GM21423 (cell line): ENCODE data around the gene WNT6.

Experiments
- ATAC-seq: cut with Tn5 transposase; IDR thresholded peaks from one replicate; pipeline ENCODE4 v1.9.1; 2021; ENCODE audit warnings: mild to moderate bottlenecking, moderate library complexity; ENCODE audit not compliant: unreplicated experiment

Gene WNT6

DNA sequence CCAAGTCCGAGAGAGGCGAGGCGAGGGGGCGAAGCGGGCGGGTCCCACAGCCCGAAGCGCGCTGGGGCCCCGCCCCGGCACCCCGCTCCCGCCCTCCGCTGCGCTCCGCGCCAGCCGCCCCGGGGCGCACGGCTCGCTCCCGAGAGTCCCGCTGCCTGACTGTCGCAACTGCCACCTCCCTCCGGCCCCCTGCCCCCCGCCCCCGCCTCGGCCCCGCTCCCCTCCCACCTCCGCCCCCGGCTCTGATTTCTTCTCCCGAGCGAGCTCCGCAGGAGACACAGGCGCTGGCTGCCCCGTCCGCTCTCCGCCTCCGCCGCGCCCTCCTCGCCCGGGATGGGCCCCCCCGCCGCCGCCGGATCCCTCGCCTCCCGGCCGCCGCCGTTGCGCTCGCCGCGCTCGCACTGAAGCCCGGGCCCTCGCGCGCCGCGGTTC is at the start of gene WNT6:
Gene WNT6, plus strand, starts transcription at position 250 of the 432 bp plus-strand sequence. CDS start 233 bp downstream, outside the sequence.
- ATAC-seq: no peak

DNA sequence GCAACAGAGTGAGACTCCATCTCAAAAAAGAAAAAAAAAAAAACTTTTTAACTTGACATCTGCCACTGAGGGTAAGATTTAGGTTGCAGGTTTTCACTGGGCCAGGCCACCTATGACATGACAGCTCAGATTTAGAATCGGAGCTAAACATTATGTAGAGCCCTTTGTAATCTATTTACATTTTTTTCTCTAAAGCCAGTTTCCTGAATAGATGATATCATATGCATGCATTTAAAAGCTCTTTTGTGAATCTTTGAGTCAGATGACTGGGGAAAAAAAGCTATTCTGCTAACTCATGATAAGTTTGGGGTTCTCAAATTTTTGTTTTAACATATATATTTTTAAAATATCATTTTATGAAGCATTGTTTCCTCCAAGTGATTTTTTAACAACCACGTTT is 49.3 kb upstream of the WNT6 start:
- ATAC-seq: no peak

DNA sequence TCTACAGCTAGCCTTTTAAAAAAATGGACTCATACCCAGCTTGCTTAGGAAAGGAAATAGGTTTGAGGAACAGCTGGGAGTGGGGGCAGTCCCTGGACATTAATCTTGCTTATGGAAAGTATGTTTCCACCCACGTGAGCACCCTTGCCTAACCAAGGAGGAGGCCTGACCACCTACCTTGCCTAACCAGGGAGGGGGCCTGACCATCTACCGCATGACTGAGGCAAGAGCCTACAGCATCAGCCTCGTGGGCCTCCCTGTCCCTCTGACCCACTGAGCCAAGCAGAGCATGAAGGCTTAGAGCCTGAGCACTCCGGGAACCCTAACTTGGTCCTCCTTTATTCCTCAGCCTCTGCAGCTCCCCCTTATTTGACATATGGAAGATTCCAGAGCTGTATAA is 48.2 kb upstream of the WNT6 start:
- ATAC-seq: no peak

DNA sequence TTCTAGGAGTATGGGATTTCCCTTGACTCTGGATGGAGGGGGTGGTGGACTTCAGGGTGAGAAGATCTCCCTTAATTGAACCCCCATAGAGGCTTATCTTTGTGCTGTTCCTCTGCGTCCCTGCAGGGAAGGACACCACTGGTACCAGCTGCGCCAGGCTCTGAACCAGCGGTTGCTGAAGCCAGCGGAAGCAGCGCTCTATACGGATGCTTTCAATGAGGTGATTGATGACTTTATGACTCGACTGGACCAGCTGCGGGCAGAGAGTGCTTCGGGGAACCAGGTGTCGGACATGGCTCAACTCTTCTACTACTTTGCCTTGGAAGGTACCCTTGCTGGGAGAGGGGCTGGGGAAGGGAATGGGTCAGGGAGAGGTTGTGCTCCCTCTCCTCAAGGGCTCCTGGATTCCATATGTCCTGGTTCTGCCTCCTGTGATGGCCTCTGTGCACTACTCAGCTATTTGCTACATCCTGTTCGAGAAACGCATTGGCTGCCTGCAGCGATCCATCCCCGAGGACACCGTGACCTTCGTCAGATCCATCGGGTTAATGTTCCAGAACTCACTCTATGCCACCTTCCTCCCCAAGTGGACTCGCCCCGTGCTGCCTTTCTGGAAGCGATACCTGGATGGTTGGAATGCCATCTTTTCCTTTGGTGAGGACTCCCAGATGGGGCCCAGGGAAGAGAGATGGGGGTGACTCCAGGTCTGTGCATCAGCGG is 47.3 kb upstream of the WNT6 start:
- no peak for ATAC-seq

DNA sequence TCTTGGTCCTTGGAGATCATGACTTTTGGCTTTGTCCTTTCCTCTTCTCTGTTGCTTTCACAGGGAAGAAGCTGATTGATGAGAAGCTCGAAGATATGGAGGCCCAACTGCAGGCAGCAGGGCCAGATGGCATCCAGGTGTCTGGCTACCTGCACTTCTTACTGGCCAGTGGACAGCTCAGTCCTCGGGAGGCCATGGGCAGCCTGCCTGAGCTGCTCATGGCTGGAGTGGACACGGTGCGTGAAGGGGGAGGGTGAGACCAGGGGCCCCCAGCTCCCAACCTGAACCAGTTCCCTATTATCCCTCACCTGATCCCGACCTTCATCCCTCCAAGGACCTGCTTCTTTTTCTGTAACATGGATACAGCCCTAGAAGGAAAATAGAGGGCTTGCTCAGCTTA is 46.7 kb upstream of the WNT6 start:
- no peak for ATAC-seq

DNA sequence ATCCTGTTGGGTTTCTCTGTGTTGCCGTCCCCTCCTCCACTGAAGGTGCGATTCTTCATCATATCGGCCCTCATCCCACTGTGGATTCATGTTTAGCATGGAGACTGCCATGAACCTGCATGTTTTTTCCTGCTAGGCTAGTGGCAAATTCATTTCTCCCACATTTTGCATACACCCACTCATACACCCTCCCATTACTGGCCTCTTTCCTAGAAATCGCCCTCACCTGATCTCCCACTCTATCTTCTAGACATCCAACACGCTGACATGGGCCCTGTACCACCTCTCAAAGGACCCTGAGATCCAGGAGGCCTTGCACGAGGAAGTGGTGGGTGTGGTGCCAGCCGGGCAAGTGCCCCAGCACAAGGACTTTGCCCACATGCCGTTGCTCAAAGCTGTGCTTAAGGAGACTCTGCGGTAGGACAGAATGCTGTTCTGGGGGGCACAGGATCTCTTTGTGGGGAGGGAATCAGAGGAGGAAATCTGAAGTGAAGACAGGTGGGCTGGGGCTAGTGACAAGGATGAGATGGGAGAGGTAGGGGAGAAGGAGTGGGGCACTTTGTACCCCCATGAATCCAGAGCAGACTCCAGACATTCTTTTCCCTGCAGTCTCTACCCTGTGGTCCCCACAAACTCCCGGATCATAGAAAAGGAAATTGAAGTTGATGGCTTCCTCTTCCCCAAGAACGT is 45.7 kb upstream of the WNT6 start:
- no peak for ATAC-seq

DNA sequence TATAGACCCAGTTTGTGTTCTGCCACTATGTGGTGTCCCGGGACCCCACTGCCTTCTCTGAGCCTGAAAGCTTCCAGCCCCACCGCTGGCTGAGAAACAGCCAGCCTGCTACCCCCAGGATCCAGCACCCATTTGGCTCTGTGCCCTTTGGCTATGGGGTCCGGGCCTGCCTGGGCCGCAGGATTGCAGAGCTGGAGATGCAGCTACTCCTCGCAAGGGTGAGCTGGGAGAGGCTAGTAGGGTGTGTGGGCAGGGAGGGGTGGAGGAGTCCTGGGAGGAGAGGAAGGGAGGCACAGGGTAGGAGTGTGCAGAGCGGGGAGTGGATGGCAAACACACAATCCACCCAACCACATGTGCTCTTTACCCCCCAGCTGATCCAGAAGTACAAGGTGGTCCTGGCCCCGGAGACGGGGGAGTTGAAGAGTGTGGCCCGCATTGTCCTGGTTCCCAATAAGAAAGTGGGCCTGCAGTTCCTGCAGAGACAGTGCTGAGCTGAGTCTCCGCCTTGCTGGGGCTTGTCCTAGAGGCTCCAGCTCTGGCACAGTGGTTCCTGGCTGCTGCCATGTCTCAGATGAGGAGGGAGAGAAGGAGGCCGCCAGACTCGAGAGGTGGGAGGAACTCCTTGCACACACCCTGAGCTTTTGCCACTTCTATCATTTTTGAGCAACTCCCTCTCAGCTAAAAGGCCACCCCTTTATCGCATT is 44.9 kb upstream of the WNT6 start:
- ATAC-seq: no peak

DNA sequence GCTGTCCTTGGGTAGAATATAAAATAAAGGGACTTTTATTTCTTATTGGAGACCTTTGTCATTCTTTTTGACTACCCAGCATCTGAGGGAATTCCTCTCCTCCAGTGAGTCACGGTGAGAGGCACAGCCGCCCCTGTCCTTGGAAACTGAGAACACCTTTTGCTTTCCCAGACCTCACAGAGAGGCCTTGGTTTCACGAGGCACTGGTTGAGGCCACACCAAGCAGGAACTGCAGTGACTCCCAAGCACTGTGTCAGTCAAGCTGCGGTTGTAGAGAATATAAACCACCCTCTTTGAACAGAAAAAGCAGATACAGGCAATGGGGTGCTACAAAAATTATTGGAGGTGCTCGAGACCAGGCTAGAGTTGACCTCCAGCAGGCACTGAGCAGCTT is 44.4 kb upstream of the WNT6 start:
- no peak for ATAC-seq

DNA sequence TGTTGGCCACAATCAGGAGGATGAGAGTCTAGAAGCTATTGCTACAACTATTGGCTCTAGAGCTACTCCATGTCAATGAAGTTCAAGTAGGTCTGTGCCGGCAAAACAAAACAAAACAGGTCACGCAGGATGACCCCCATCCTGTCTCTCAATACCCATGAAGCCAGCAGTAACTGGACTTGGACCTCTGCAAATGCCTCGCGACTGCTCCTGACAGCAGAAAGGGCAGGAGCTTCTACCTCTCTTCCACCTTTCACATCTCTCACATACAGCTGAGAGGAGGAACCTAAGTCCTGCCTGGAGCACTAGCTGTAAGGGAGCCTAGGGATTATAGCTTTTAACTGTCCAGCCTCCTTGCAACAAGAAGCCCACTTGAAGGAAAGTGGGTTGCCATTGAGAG is 44.0 kb upstream of the WNT6 start:
- ATAC-seq: no peak

DNA sequence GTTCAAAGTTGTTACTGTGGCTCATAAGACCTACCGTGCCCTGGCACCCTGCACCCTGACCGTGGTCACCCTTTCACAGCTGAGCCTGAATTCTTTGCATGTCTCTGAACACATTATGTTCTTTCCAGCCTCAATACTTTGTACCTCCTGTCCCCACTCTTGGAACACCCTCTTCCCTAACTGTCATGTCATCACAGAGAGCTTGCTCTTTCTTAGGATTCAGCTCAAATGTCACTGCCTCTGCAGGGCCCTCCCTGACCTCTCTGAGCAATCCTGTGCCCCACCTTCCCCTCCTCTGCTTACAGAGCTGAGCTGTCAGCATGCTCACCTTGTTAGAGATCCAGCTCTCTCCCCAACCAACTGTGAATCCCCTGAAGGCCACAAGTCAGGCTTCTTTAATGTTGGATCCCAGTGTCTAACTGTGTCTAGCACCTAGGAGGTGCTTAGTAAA is 43.0 kb upstream of the WNT6 start:
- no peak for ATAC-seq

DNA sequence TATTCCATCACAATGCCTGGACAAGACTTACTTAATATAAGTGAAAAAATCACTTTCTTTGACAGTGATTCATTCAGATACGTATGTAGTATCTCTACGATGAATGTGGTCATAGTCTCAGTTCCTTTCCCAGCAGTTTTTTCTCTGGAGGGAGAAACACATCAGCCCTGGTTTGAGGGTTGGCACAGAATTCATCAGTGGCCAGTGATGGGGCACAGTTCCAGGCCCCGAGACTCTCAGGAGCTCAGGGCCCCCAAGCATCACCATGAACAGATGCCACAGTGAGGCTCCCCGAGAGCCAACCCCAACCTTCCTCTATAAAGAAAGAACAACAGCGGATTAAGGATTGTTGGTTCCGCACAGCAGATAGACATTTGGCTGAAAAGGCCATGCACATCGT is 40.5 kb upstream of the WNT6 start:
- no peak for ATAC-seq

DNA sequence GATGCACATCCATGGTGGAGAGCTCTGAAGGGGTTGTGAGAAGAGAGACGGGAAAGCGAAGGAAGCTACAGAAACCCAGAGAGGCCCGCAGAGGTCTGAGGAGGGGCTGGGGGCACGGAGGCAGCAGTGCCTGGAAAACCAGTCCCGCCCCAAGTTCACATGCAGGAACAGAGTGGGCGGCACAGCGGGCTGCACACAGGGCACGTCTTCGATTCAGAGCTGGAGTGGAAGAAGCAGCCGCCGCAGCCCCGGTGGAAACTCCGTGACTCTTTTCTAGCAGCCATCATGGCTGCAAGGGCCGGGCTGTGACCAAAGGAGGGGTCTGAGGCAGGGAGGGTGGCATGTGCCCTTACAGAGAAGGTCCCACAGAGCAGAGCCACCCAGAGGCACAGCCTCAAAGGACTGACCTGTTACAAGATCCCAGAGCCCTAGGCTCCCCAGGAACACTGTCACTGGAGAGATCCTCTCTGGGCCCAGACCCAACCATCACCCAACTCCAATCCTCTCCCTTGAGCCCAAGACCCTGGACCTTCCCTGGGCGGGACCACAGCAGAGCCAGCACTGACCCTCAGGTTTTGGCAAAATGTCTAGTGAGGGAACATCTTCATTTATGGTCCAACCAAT is 38.7 kb upstream of the WNT6 start:
- no peak for ATAC-seq

DNA sequence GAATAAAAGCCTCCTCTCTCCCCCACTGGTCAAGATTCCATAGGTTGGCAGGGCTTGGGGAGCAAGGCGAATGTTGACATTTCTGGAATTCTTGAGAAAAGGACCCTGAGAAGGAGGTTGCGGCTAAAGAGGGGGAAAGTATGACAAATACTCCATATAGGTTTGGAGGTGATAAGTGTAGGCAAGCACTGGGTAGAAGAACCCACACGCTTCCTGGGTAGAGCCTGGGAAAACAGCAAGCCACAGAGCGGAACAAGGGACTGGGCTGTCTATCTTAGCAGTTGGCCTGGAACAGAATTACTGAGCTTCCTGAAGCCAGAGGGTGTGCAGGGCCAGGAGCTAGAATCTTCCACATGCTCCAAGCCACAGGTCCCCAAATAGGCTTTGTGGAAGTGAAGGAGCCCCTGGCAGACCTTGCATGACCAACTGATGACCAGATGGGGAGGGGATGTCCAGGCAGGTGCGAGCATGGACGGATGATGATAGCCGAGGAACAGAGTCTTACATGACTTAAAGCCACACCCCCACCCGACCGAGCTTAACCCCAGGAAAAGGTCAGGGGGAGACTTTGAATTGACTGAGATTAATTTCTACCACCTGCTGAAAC is 37.9 kb upstream of the WNT6 start:
- ATAC-seq: no peak

DNA sequence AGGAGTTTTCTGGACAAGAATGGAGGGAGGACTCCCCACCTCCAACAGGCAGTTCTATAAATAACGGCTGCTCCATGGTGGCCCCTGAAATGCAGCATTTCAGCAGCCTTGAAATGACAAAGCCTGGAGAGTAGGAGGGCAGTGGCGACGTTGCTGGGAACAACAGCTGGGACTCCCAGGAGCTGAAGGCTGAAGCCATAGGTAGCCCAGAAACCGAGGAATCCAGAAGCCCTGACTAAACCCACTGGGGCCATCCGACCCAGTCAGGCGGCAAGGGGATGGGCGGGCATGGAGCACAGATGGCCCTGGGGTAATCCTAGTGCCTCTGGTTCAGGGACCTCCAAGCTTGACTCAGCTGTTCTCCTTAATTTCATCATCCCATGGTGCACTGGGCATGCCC is 37.0 kb upstream of the WNT6 start:
- ATAC-seq: no peak

DNA sequence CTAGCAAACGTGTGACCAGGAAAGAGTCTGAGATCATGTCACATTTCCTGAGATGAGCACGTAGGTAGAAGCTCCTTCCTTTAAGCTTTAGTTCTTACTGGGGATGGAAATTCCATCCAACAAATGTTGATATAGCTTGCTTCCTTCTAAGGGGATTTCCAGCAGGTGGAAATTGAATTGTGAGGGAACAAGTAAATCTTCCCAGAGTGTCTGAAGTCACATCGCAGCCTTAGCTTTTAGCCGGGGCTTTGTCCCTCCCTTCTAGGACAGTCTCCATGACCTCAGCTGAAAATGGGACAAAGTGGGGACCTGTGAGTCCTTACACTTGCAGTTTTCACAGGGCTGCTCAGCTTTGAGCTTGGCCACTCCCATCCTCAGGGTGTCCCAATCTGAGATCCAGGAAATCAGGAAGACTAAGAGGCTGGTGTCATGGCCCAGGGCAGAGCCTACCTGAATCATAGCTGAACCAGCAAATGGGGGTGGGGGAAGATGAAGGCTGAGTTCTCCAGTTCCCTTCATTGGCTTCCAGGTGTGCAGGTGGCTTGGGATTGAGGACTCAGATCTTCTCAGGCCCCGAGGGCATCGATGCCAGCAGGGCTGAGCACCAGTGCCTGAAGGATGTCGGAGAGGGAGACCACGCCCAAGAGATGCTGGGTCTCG is 36.3 kb upstream of the WNT6 start:
- ATAC-seq: no peak

DNA sequence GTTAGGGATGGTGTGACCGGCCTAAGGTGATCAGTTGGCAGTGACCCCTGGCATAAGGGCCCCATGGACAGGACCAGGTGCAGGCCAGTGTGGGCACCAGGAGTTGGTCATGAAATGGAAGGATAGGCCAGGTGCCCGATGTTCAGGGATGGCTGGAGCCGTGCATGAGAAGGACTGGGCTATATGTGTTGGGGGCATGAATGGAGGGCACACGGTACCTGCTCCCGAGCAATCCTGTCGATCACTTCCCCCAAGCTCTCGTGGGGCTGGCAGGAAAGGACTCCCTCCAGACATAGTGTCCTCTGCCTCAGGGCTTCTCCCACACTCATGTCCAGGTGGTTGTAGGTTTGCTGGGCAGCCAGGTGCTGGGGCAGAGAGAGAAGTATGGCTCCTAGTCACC is 35.6 kb upstream of the WNT6 start:
- ATAC-seq: no peak

DNA sequence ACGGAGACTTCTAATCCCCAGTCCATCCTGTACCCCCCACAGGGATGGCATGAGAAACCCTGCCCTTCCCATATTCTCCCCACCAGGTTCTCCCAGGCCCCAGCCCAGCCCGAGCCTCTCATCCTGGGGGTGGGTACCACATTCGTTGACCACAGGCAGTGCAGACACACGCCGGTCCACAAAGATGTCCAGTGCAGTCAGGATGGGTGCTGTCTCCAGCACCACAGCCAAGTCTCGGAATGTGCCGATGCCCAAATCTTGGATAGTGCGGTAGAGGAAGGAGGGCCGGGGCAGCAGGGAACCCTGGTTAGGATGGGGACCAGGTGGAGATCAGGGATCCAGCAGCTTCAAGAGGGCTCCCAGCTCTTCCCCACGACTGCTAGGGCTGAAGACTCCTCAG is 32.8 kb upstream of the WNT6 start:
- no peak for ATAC-seq

DNA sequence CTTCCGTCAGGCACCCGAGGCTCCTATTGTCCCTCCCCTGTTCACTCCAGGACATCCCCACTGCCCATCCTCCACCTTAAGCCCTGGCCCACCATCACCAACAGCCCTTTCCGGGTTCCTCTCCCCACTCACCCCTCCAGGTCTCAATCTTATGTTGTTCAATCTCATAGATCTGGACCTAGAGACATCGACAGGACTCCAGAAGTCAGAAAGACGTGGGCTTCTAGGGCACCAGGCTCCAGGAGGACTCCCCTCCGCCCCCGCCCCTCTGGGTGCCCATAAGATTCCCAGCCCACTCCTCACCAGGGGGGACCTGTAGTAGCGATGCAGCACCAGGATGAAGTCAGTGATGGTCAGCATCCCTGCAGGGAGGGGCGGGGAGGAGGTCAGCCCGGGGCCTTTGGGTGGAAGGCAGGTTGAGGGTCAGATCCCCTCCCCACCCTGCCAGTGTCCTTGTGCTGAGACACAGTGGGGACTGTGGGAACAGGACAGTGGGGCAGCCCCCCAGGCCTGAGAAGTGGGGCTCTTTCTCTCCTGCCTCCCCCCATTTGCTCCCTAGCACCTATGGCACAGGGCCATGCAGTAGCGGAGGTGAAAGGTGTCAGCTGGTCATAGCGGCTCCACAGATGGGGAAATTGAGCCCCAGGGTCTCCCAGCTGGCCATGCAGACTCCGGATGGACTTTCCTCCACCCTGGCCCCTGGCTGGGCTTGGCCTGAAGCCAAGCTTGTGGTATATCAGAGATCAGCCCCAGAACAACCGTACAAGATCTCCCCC is 31.7 kb upstream of the WNT6 start:
- ATAC-seq: no peak

DNA sequence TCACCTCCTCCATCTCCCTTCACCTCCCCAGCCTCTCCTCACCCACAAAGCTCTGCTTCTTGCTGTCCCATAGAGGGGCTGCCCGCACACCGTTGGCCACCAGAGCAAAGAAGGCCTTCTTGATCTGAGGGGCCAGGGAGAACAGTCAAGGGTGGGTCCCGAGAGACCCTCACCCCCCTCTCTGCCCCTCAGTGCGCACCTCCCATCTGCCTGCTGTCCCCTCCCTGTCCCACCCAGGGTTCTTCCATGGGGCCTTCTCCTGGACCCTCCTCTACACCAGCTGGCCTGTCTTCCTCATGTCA is 31.2 kb upstream of the WNT6 start:
- ATAC-seq: no peak

DNA sequence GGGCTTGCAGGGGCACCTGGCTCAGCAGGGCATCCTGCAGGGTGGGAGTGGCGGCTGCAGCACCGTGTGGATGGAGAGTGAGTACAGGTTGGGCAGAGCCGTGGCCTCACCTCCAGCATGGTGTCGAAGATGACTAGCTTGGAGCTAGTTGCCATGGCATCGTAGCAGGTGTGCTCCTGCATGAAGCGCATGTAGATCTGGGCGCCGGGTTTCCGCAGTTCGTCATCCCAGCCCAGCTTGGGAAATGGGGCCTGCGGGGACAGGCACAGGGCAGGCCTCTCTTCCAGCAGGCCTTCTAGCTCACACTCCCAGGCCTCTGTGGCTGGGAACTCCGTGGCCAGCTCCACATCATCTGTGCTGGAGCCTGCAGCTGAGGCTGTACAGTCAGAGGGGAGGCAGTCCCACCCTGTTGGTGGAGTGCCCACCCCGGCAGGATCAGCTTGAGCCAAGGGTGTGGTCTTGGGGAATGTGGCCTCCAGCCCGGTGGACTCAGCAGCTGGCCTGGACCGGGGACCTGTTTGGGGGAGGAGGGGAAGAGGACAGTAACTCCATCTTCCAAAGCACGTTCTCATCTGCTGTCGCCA is 29.6 kb upstream of the WNT6 start:
- ATAC-seq: no peak
